ENCODE measurements around the gene AK8.
A peak's percentile ranks its signal among the peaks of the same experiment; 100 is the strongest.

AK8 gene

GRCh38 chr9:132710333-132710732 lies 167.8 kb downstream of the AK8 start:
- no peak for DNase-seq

- no peak for DNase-seq
These were observed 169.2 kb downstream of the AK8 start for GRCh38 chr9:132708769-132709430.

GRCh38 chr9:132708239-132708638 lies 169.8 kb downstream of the AK8 start:
- no peak for DNase-seq

GRCh38 chr9:132703336-132703735 lies 174.7 kb downstream of the AK8 start:
- no peak for DNase-seq

- no peak for DNase-seq
These were observed 175.8 kb downstream of the AK8 start for GRCh38 chr9:132702254-132702653.

GRCh38 chr9:132699956-132700355 lies 178.1 kb downstream of the AK8 start:
- no peak for DNase-seq

GRCh38 chr9:132698989-132699388 lies 179.1 kb downstream of the AK8 start:
- no peak for DNase-seq

GRCh38 chr9:132697230-132697629 lies 180.9 kb downstream of the AK8 start:
- no peak for DNase-seq

GRCh38 chr9:132694144-132694543 lies 183.9 kb downstream of the AK8 start:
- peak; percentile 23 to 38 for DNase-seq

GRCh38 chr9:132690696-132691095 lies 187.4 kb downstream of the AK8 start:
- no peak for DNase-seq

- no peak for DNase-seq
These were observed 194.2 kb downstream of the AK8 start for GRCh38 chr9:132683873-132684272.

GRCh38 chr9:132681561-132681960 lies 196.5 kb downstream of the AK8 start:
- no peak for DNase-seq

- DNase-seq: no peak
These were observed 198.0 kb downstream of the AK8 start for GRCh38 chr9:132679946-132680625.

- no peak for DNase-seq
These were observed 200.1 kb downstream of the AK8 start for GRCh38 chr9:132677976-132678375.

All from inflammatory macrophage (primary cell).